B cell (primary cell): ENCODE measurements around the gene ZNF625. TPM values are rescaled to one million over a fixed set of nuclear protein-coding genes. Genes with fewer than 3 reads are reported as not detected.

ENCODE experiments used
- ATAC-seq: fragments of 200-7000 bp; cut with Tn5 transposase; one replicate; pipeline ENCODE4 v1.10.0; 2021; ENCODE audit warnings: low read depth, mild to moderate bottlenecking, moderate number of reproducible peaks, moderate library complexity
- CTCF ChIA-PET: fragments of 350-600 bp; sonication (Branson Sonifier 250); formaldehyde crosslinking; loops from one replicate; lab custom pipeline; 2021; ENCODE audit warnings: antibody characterized with exemption, inconsistent platforms; lab: Charles Lee
- POLR2A ChIA-PET: fragments of 350-600 bp; sonication (Branson Sonifier 250); formaldehyde crosslinking; loops from one replicate; lab custom pipeline; 2021; ENCODE audit warnings: antibody characterized with exemption; lab: Charles Lee
- DNase-seq: peaks from one replicate; pipeline ENCODE4 v3.0.0; 2013
- H2AFZ ChIP-seq: 2 replicates; pipeline ENCODE4 v1.6.1; 2012; ENCODE audit warnings: mild to moderate bottlenecking, low read depth, low read length; ENCODE audit not compliant: insufficient read depth, poor library complexity, severe bottlenecking
- H3K27ac ChIP-seq, 2 donors: 1 replicate in 1 of 2; 2 replicates in 1 of 2; pipeline ENCODE4 v1.5.1; 2012 to 2013; ENCODE audit warnings: low read length in 2 of 2, mild to moderate bottlenecking in 2 of 2, moderate library complexity in 1 of 2
- H3K27me3 ChIP-seq, 4 experiments: fragments of 200-600 bp in 1 of 4; sonication (generic) in 1 of 4; replicated peaks in 1 of 4; 1 replicate in 2 of 4; 2 replicates in 2 of 4; pipeline versions ENCODE4 v1.6.1 to v1.7.0; 2013 to 2016; ENCODE audit warnings: low read length in 3 of 4, mild to moderate bottlenecking in 2 of 4, mixed read lengths in 1 of 4, moderate library complexity in 1 of 4; ENCODE audit not compliant: insufficient read depth in 4 of 4, control insufficient read depth in 3 of 4; ENCODE audit errors: control extremely low read depth in 1 of 4
- H3K36me3 ChIP-seq, 2 experiments: replicated peaks in 1 of 2; 1 replicate in 1 of 2; 2 replicates in 1 of 2; pipeline versions ENCODE4 v1.6.1 to v1.7.1; 2013; ENCODE audit warnings: low read length in 1 of 2; ENCODE audit not compliant: insufficient read depth in 2 of 2, control insufficient read depth in 1 of 2; ENCODE audit errors: control extremely low read depth in 1 of 2, extremely low read depth in 1 of 2
- H3K4me1 ChIP-seq, 2 donors: fragments of 200-600 bp in 1 of 2; sonication (generic) in 1 of 2; 1 replicate in 1 of 2; 2 replicates in 1 of 2; pipeline versions ENCODE4 v1.5.1 to v1.6.1; 2013 to 2017; ENCODE audit warnings: low read length in 2 of 2; ENCODE audit not compliant: control insufficient read depth in 2 of 2, insufficient read depth in 2 of 2
- H3K4me2 ChIP-seq: replicated peaks from 2 replicates; pipeline ENCODE3; 2012; ENCODE audit warnings: mild to moderate bottlenecking, low read depth, low read length; ENCODE audit not compliant: poor library complexity, severe bottlenecking
- H3K4me3 ChIP-seq, 5 experiments: fragments of 200-600 bp in 1 of 5; sonication (generic) in 1 of 5; 1 replicate in 3 of 5; 2 replicates in 2 of 5; pipeline versions ENCODE4 v1.5.1 to v1.7.0; 2011 to 2016; ENCODE audit warnings: low read length in 4 of 5, mild to moderate bottlenecking in 4 of 5, low read depth in 2 of 5, control low read depth in 1 of 5, moderate library complexity in 1 of 5; ENCODE audit not compliant: insufficient read depth in 1 of 5; ENCODE audit errors: control extremely low read depth in 1 of 5, extremely low read depth in 1 of 5
- H3K79me2 ChIP-seq: fragments of 200-600 bp; sonication (generic); one replicate; pipeline ENCODE4 v1.6.0; 2016; ENCODE audit warnings: low read length; ENCODE audit not compliant: control insufficient read depth, insufficient read depth
- H3K9ac ChIP-seq: fragments of 200-600 bp; sonication (generic); 2 replicates; pipeline ENCODE4 v1.6.1; 2017; ENCODE audit warnings: mild to moderate bottlenecking, low read length, moderate library complexity
- H3K9me3 ChIP-seq, 3 donors: one replicate each; pipeline versions ENCODE4 v1.6.1 to v1.7.1; 2013; ENCODE audit warnings: low read length in 2 of 3; ENCODE audit not compliant: control insufficient read depth in 2 of 3, insufficient read depth in 1 of 3; ENCODE audit errors: control extremely low read depth in 1 of 3
- H4K20me1 ChIP-seq: 2 replicates; pipeline ENCODE4 v1.6.0; 2012; ENCODE audit warnings: mild to moderate bottlenecking, low read length; ENCODE audit not compliant: insufficient read depth, control insufficient read depth, poor library complexity, severe bottlenecking
- H3K27ac Mint-ChIP-seq: one replicate; pipeline ENCODE4 v1.8.0; 2021; ENCODE audit warnings: mixed read lengths
- H3K27me3 Mint-ChIP-seq: one replicate; pipeline ENCODE4 v1.8.0; 2021; ENCODE audit warnings: mixed read lengths
- H3K4me1 Mint-ChIP-seq: one replicate; pipeline ENCODE4 v1.8.0; 2021; ENCODE audit warnings: mixed read lengths
- H3K4me3 Mint-ChIP-seq: one replicate; pipeline ENCODE4 v1.8.0; 2021; ENCODE audit warnings: mixed read lengths
- H3K9me3 Mint-ChIP-seq: one replicate; pipeline ENCODE4 v1.8.0; 2022; ENCODE audit warnings: mixed read lengths; ENCODE audit not compliant: insufficient read depth
- CTCF ChIP-seq: fragments of 200-600 bp; IDR thresholded peaks from one replicate; pipeline ENCODE4 v1.8.0; 2022; ENCODE audit warnings: antibody characterized with exemption, mild to moderate bottlenecking
- EZH2 ChIP-seq: IDR thresholded peaks from 2 replicates; pipeline ENCODE4 v1.6.1; 2012; ENCODE audit warnings: borderline replicate concordance, low read depth, mild to moderate bottlenecking, moderate library complexity, low read length; ENCODE audit not compliant: insufficient read depth, poor library complexity, severe bottlenecking
- WGBS: methylation state at CpG from one replicate; pipeline ENCODE4 v1.1.5; 2013; ENCODE audit warnings: missing lambda C conversion rate; ENCODE audit not compliant: insufficient coverage; 5-methylcytosine and 5-hydroxymethylcytosine counted together
- intact Hi-C: fragments of 100-400 bp; cut with micrococcal nuclease; formaldehyde crosslinking; loops from one replicate; pipeline ENCODE4 v1.10.0; 2022
- polyA plus RNA-seq: library from polyadenylated mRNA; depleted of rRNA; stranded (reverse); fragments of >200 nt; gene quantifications from 2 replicates; pipeline ENCODE4 v1.2.3, GENCODE V29; 2012
- total RNA-seq, 2 donors: library from RNA; stranded (reverse); fragments of 120-200 nt in 1 of 2; gene quantifications; 1 replicate in 1 of 2; 2 replicates in 1 of 2; pipeline versions ENCODE4 v1.2.3 to v1.2.4, GENCODE V29; 2013 to 2022

ZNF625 gene
- total and polyA plus RNA-seq, 2 donors (not counting 1 experiment from before 2014, with no cell fraction given): 0.60 to 9.8 TPM

- H2AFZ ChIP-seq: peak overlapping the region; percentile 91
- 9% methylated on average over 11 of the region's 17 CpGs for WGBS
These were observed 15.8 kb downstream of the ZNF625 start for GRCh38 chr19:12140545-12141404.

More at GRCh38 chr19:12140545-12141404, 15.8 kb downstream of the ZNF625 start:
- H3K27ac ChIP-seq: no peak overlapping the region
- H3K79me2 ChIP-seq: peaks cover 18% of the 10 kb centered on the region
- no peaks in the 10 kb centered on the region for H3K9me3 ChIP-seq
- H4K20me1 ChIP-seq: no peaks in the 10 kb centered on the region
- DNase-seq (peak; percentile 89), ATAC-seq (peak; percentile 47)
- no peaks in the 10 kb centered on the region for H3K27me3 ChIP-seq
- no peak for TF ChIP-seq EZH2
- peak; percentile 97 for TF ChIP-seq CTCF
- H3K4me1 ChIP-seq: peaks cover 15 to 23% of the 10 kb centered on the region in 2 donors
- intact Hi-C loops: loop anchor here (1.0 to 5.0 kb wide), 13 partner anchors 22 to 440 kb away; partner anchors contain the start of genes ZNF136, ZNF440, ZNF441 and ZNF844
- Mint-ChIP-seq H3K27ac (peak overlapping the region; percentile 86), H3K4me1 (peaks cover 34% of the 10 kb centered on the region), H3K9me3 (peaks cover 5% of the 10 kb centered on the region), H3K4me3 (peak overlapping the region; percentile 84), H3K27me3 (no peaks in the 10 kb centered on the region)
- H3K4me3 ChIP-seq: peak overlapping the region; percentile 73 to 93 (median 83)
- H3K4me2 ChIP-seq: peak overlapping the region; percentile 83
- H3K9ac ChIP-seq: peak overlapping the region; percentile 87
- CTCF ChIA-PET: interaction anchor here (0.6 to 3.5 kb wide), 40 partner anchors 9 to 1407 kb away, joined by 3 to 85 read pairs (median 4); partner anchors contain the start of genes ZNF136, ZNF439, ZNF440 and ZNF441
- POLR2A ChIA-PET: interaction anchor here (0.5 to 1.8 kb wide), 8 partner anchors 13 to 571 kb away, joined by 3 to 15 read pairs (median 4); partner anchors contain the start of genes ZNF136, ZNF625, ZNF700 and ZNF763
- H3K36me3 ChIP-seq: peaks cover 0 to 13% of the 10 kb centered on the region in 2 experiments
